DMS79 treated with DMSO at 0.1 percent for 48 hours (cell line): ENCODE data around the gene GBX1.

Experiments used
- DNase-seq: peaks from one replicate; lab custom pipeline; 2025; lab: John Stamatoyannopoulos, UW

GBX1 gene

GRCh38 chr7:151114151-151115090, 53.1 kb downstream of the GBX1 start:
- no peak for DNase-seq

GRCh38 chr7:151113344-151114150, 53.9 kb downstream of the GBX1 start:
- DNase-seq = no peak

- DNase-seq = no peak
Observed at GRCh38 chr7:151110941-151111645, 56.4 kb downstream of the GBX1 start.

GRCh38 chr7:151110236-151110940, 57.1 kb downstream of the GBX1 start:
- DNase-seq = no peak

GRCh38 chr7:151109094-151110048, 58.1 kb downstream of the GBX1 start:
- no peak for DNase-seq

GRCh38 chr7:151107882-151108281, 59.6 kb downstream of the GBX1 start:
- no peak for DNase-seq

GRCh38 chr7:151104411-151105235, 62.9 kb downstream of the GBX1 start:
- DNase-seq = no peak

GRCh38 chr7:151103973-151104372, 63.5 kb downstream of the GBX1 start:
- DNase-seq = no peak

GRCh38 chr7:151102991-151103390, 64.5 kb downstream of the GBX1 start:
- no peak for DNase-seq

GRCh38 chr7:151101621-151102396, 65.7 kb downstream of the GBX1 start:
- DNase-seq = no peak

GRCh38 chr7:151100921-151101320, 66.6 kb downstream of the GBX1 start:
- no peak for DNase-seq

GRCh38 chr7:151099486-151100211, 67.8 kb downstream of the GBX1 start:
- no peak for DNase-seq
